Measurements from ENCODE around the gene AP3S2. TPM values are rescaled to one million over a fixed set of nuclear protein-coding genes. Genes with fewer than 3 reads are reported as not detected.

The AP3S2 gene
- total and polyA plus RNA-seq, 2 of the 13 experiments (the other 11 are each of a cell fraction or from before 2014, with no cell fraction given): 17.6 to 44.4 TPM

GRCh38 chr15:89827829-89828228, 66.0 kb downstream of the AP3S2 start:
- Histone ChIP-seq H3K9ac (ENCODE audit: insufficient read depth, low read depth, low read length) (no peak overlapping the region), H3K9me3 (ENCODE audit: low read length) (no peaks in the 10 kb centered on the region), H2AFZ (ENCODE audit: low read length) (no peak overlapping the region), H3K79me2 (ENCODE audit: insufficient read depth, low read length) (no peaks in the 10 kb centered on the region), H3K4me3 (replicated peaks in 1 of 3; ENCODE audit: insufficient read depth in 1 of 3, low read depth in 2 of 3, low read length in 3 of 3) (peak overlapping the region in 2 of 3 experiments; percentile 31 to 47; a peak in 3 of 6 replicates), H3K4me2 (ENCODE audit: low read depth, low read length) (peak overlapping the region; percentile 65), H4K20me1 (ENCODE audit: insufficient read depth, low read length) (no peaks in the 10 kb centered on the region), H3K27me3 (ENCODE audit: control insufficient read depth in 1 of 2, insufficient read depth in 2 of 2, low read length in 2 of 2) (peaks cover 0 to 9% of the 10 kb centered on the region in 2 experiments; a peak in 1 of 5 replicates), H3K36me3 (replicated peaks in 1 of 2; ENCODE audit: control insufficient read depth in 1 of 2, insufficient read depth in 2 of 2, low read length in 2 of 2) (no peaks in the 10 kb centered on the region), H3K4me1 (ENCODE audit: insufficient read depth, low read length) (peaks cover 52% of the 10 kb centered on the region), H3K27ac (ENCODE audit: extremely low read length, insufficient read depth, low read length) (no peak overlapping the region)
- TF ChIP-seq ZNF670 (CRISPR knock-in tag; IDR thresholded peaks at IDR 0.05; ENCODE audit: borderline replicate concordance) (0 out of 2 replicates have a peak, but pooled peaks have one; percentile 29), FLYWCH1 (CRISPR knock-in tag; IDR thresholded peaks at IDR 0.05) (no peak), RBM22 (optimal IDR thresholded peaks at IDR 0.05; ENCODE audit: low read length) (no peak), HNRNPK (IDR thresholded peaks at IDR 0.05; ENCODE audit: low read depth, low read length, poor library complexity, severe bottlenecking) (no peak), KDM2A (CRISPR knock-in tag; IDR thresholded peaks at IDR 0.05; ENCODE audit: borderline replicate concordance, low read depth) (0 out of 2 replicates have a peak, but pooled peaks have one; percentile 5), FIP1L1 (IDR thresholded peaks at IDR 0.05; ENCODE audit: borderline replicate concordance, insufficient read depth, low read depth, low read length) (no peak), RFXANK (CRISPR knock-in tag; IDR thresholded peaks at IDR 0.05) (no peak)
- TF ChIP-seq, protein P1, sequence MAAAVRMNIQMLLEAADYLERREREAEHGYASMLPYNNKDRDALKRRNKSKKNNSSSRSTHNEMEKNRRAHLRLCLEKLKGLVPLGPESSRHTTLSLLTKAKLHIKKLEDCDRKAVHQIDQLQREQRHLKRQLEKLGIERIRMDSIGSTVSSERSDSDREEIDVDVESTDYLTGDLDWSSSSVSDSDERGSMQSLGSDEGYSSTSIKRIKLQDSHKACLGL (CRISPR knock-in tag; IDR thresholded peaks at IDR 0.05): peak; percentile 30; the same call in 1 of the 2 replicates
- ChIA-PET POLR2A (interaction anchor here (0.9 to 2.2 kb wide), 3 partner anchors 13 to 21 kb away, joined by 3 to 8 read pairs (median 5); partner anchors contain the start of gene ANPEP), CTCF (ENCODE audit: low intra/inter-chr PET ratio, low total read pairs) (no interaction called here)
- BruUV-seq (replicated peaks): no TSS peak
- DNase-seq (ENCODE audit: low spot score) (no peak), FAIRE-seq (no peak), ATAC-seq (peak; percentile 31)
- intact Hi-C loops (cut with micrococcal nuclease; ENCODE audit: unreplicated experiment) (loop anchor here (2.0 kb wide), 1 partner anchor 21 kb away; no protein-coding TSS in a partner anchor), in situ Hi-C loops (cut with HindIII; ENCODE audit: extremely low pct_ligation_motif_present, low pct_unique_long_range_greater_than_20kb) (no loop called here)
- WGBS (ENCODE audit: low lambda C conversion rate): 7% methylated on average over 2 of the region's 4 CpGs

Measured in HepG2 (cell line).